Tibial nerve (tissue), 4 donors: ENCODE results near the gene MXI1. TPM values are rescaled to one million over a fixed set of nuclear protein-coding genes. Genes with fewer than 3 reads are reported as not detected.

ENCODE experiments used
- DNase-seq, 2 donors: peaks; one replicate each; pipeline ENCODE4 v3.0.0-alpha.2; 2019; ENCODE audit warnings: low spot score in 2 of 2
- H3K27ac ChIP-seq, 4 donors: fragments of 200-600 bp; sonication (generic) in 3 of 4; one replicate each; pipeline ENCODE4 v1.5.1; 2017 to 2019; ENCODE audit warnings: mild to moderate bottlenecking in 1 of 4
- H3K27me3 ChIP-seq, 2 donors: fragments of 200-600 bp; sonication (generic) in 1 of 2; one replicate each; pipeline versions ENCODE4 v1.5.1 to v1.6.0; 2017 to 2019
- H3K36me3 ChIP-seq, 3 donors: fragments of 200-600 bp; sonication (generic); one replicate each; pipeline ENCODE4 v1.5.1; 2018 to 2019
- H3K4me1 ChIP-seq, 4 donors: fragments of 200-600 bp; sonication (generic) in 3 of 4; one replicate each; pipeline ENCODE4 v1.5.1; 2017 to 2019
- H3K4me3 ChIP-seq, 4 donors: fragments of 200-600 bp; sonication (generic) in 3 of 4; one replicate each; pipeline ENCODE4 v1.5.1; 2017 to 2019; ENCODE audit warnings: mild to moderate bottlenecking in 1 of 4, moderate library complexity in 1 of 4
- H3K9me3 ChIP-seq, 4 donors: fragments of 200-600 bp; sonication (generic) in 3 of 4; one replicate each; pipeline ENCODE4 v1.5.1; 2017 to 2019
- EP300 ChIP-seq, 2 donors: sonication (generic); formaldehyde crosslinking; IDR thresholded peaks; one replicate each; pipeline ENCODE4 v1.6.1; 2017; ENCODE audit warnings: antibody characterized with exemption in 2 of 2, mild to moderate bottlenecking in 1 of 2
- POLR2A ChIP-seq, 2 donors: fragments of 450-650 bp; IDR thresholded peaks; one replicate each; pipeline ENCODE4 v1.6.1; 2017; ENCODE audit warnings: antibody characterized with exemption in 2 of 2, mild to moderate bottlenecking in 2 of 2, moderate library complexity in 2 of 2
- WGBS, 2 donors: methylation state at CpG; one replicate each; pipeline ENCODE4 v1.1.5; 2018; 5-methylcytosine and 5-hydroxymethylcytosine counted together
- total RNA-seq, 4 donors: library from RNA; depleted of rRNA; stranded (reverse); fragments of >200 nt; gene quantifications; one replicate each; pipeline ENCODE4 v1.1.0, GENCODE V29; 2016
- TF ChIP-seq, protein P1 (sequence below), 5 experiments: fragments of 200-600 bp in 3 of 5; fragments of 450-650 bp in 2 of 5; sonication (generic) in 3 of 5; IDR thresholded peaks; one replicate each; pipeline ENCODE4 v1.5.1; 2016 to 2019; ENCODE audit warnings: antibody characterized with exemption in 5 of 5, mild to moderate bottlenecking in 3 of 5, moderate library complexity in 2 of 5

The MXI1 gene
- total RNA-seq, 4 donors from 2014 or later, result 103 to 131 (median 123) TPM

DNA sequence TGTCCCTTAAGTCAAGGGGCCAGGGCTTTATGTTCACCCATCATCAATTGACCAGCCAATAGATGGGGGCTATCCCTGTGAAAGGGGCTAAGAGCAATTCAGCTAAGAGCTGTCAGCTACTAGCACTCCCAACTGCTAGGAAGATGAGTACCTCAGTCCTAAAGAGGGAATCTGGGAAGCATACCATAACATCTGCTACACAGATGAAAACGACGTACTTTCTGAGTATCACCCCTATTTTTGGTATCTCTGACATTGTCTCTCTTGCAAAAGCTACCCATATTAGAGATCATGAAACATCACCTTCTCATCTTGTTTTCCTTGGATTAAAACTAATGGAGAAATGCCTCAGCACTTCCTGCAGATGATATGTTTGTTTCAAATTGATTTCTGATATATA is 104.8 kb downstream of the MXI1 start:
- H3K4me3 ChIP-seq, result no peak overlapping the region
- H3K36me3 ChIP-seq, result no peaks in the 10 kb centered on the region
- H3K9me3 ChIP-seq, result no peaks in the 10 kb centered on the region
- 73 to 89% methylated on average over 2 of the region's 2 CpGs for WGBS, 2 donors
- no peak overlapping the region for H3K27ac ChIP-seq
- TF ChIP-seq EP300 (IDR thresholded peaks at IDR 0.05), result no peak
- TF ChIP-seq, protein P1, sequence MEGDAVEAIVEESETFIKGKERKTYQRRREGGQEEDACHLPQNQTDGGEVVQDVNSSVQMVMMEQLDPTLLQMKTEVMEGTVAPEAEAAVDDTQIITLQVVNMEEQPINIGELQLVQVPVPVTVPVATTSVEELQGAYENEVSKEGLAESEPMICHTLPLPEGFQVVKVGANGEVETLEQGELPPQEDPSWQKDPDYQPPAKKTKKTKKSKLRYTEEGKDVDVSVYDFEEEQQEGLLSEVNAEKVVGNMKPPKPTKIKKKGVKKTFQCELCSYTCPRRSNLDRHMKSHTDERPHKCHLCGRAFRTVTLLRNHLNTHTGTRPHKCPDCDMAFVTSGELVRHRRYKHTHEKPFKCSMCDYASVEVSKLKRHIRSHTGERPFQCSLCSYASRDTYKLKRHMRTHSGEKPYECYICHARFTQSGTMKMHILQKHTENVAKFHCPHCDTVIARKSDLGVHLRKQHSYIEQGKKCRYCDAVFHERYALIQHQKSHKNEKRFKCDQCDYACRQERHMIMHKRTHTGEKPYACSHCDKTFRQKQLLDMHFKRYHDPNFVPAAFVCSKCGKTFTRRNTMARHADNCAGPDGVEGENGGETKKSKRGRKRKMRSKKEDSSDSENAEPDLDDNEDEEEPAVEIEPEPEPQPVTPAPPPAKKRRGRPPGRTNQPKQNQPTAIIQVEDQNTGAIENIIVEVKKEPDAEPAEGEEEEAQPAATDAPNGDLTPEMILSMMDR (IDR thresholded peaks at IDR 0.05), result no peak
- TF ChIP-seq POLR2A (IDR thresholded peaks at IDR 0.05), result no peak
- H3K27me3 ChIP-seq, result no peaks in the 10 kb centered on the region
- H3K4me1 ChIP-seq, result peaks cover 0 to 6% (median 0%) of the 10 kb centered on the region in 4 donors
- no peak for DNase-seq

- no peak for DNase-seq
- Histone ChIP-seq H3K4me1 (peaks cover 0 to 6% (median 0%) of the 10 kb centered on the region in 4 donors), H3K27me3 (no peaks in the 10 kb centered on the region), H3K4me3 (no peak overlapping the region), H3K27ac (no peak overlapping the region), H3K9me3 (no peaks in the 10 kb centered on the region), H3K36me3 (no peaks in the 10 kb centered on the region)
- TF ChIP-seq, protein P1 (IDR thresholded peaks at IDR 0.05), result no peak
- no peak for TF ChIP-seq EP300 (IDR thresholded peaks at IDR 0.05)
- TF ChIP-seq POLR2A (IDR thresholded peaks at IDR 0.05), result no peak
- WGBS, 2 donors, result 78 to 81% methylated on average over 2 of the region's 2 CpGs
Observed at GRCh38 chr10:110313674-110314073, 106.3 kb downstream of the MXI1 start.

DNA sequence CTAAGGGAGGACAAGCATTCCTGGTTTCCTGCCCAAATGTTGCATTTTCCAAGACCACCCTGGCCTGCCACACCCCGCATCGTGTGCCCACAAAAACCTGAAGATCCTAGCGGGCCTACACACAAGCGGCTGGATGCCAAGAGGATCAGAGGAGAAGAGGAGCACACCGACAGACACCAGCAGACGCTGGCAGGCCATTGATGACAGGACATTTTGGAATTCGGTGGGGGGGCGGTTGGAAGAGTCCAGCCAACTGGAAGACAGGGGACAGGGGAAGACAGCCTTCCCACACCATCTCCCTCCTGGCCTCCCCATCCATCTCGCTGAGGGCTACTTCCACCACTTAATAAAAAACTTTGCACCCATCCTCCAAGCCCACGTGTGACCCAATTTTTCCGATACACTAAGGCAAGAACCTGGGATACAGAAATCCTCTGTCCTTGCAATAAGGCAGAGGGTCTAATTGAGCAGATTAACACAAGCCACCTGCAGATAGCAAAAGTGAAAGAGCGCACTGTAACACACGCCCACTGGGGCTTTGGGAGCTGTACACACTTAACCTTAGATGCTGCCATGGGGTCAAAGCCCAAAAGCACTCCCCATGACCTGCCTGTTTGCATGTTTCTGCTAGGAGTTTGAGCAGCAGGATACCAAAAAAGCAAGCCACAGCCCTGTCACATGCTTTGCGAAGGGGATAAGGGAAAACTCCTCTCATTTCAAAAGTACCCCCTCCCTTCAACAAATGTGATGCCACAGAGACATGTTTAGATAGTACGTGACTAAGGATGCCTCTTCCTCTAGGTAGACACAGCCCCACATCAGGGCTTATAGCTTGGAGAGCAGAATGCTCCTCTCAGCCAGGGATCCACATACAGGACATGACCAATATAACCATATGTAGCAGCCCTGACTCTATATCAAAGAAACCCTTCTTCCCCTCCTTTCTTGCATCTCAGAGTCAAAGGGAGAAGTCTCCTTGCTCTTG is 110.8 kb downstream of the MXI1 start:
- 75 to 81% methylated on average over 15 of the region's 15 CpGs for WGBS, 2 donors
- no peak overlapping the region for H3K4me3 ChIP-seq
- no peak for DNase-seq
- H3K27ac ChIP-seq, result no peak overlapping the region
- H3K4me1 ChIP-seq, result no peaks in the 10 kb centered on the region
- peaks cover 0 to 24% (median 4%) of the 10 kb centered on the region in 4 donors for H3K9me3 ChIP-seq
- TF ChIP-seq, protein P1 (IDR thresholded peaks at IDR 0.05), result no peak
- TF ChIP-seq POLR2A (IDR thresholded peaks at IDR 0.05), result no peak
- TF ChIP-seq EP300 (IDR thresholded peaks at IDR 0.05), result no peak
- H3K27me3 ChIP-seq, result no peaks in the 10 kb centered on the region
- H3K36me3 ChIP-seq, result no peaks in the 10 kb centered on the region

- no peaks in the 10 kb centered on the region for H3K36me3 ChIP-seq
- no peaks in the 10 kb centered on the region for H3K27me3 ChIP-seq
- TF ChIP-seq, protein P1 (IDR thresholded peaks at IDR 0.05), result no peak
- TF ChIP-seq POLR2A (IDR thresholded peaks at IDR 0.05) (no peak), EP300 (IDR thresholded peaks at IDR 0.05) (no peak)
- no peaks in the 10 kb centered on the region for H3K4me1 ChIP-seq
- no peak overlapping the region for H3K27ac ChIP-seq
- no peak overlapping the region for H3K4me3 ChIP-seq
- peaks cover 0 to 27% (median 4%) of the 10 kb centered on the region in 4 donors for H3K9me3 ChIP-seq
- no peak for DNase-seq
- WGBS, 2 donors, result 82 to 88% methylated on average over 6 of the region's 6 CpGs
Observed at GRCh38 chr10:110321869-110322620, 114.6 kb downstream of the MXI1 start.
